ENCODE results near the gene CRLF3.

CRLF3 gene, protein sequence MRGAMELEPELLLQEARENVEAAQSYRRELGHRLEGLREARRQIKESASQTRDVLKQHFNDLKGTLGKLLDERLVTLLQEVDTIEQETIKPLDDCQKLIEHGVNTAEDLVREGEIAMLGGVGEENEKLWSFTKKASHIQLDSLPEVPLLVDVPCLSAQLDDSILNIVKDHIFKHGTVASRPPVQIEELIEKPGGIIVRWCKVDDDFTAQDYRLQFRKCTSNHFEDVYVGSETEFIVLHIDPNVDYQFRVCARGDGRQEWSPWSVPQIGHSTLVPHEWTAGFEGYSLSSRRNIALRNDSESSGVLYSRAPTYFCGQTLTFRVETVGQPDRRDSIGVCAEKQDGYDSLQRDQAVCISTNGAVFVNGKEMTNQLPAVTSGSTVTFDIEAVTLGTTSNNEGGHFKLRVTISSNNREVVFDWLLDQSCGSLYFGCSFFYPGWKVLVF

GRCh38 chr17:30824356-30825145, at the start of gene CRLF3:
TSS of gene CRLF3 (minus strand) at chr17:30824692. CDS start at chr17:30824651, 41 bp downstream.
- TF ChIP-seq CTCF (conservative IDR thresholded peaks at IDR 0.05) (peak; percentile 93), ZFX (IDR thresholded peaks at IDR 0.05) (peak; percentile 74)
- peak within 1 kb of the TSS; percentile 79 for H3K27ac ChIP-seq

- H3K27ac ChIP-seq: no peak overlapping the region
- TF ChIP-seq ZFX (IDR thresholded peaks at IDR 0.05): no peak
- TF ChIP-seq CTCF (conservative IDR thresholded peaks at IDR 0.05): no peak
Observed at GRCh38 chr17:30869005-30869404, 44.5 kb upstream of the CRLF3 start.

DNA sequence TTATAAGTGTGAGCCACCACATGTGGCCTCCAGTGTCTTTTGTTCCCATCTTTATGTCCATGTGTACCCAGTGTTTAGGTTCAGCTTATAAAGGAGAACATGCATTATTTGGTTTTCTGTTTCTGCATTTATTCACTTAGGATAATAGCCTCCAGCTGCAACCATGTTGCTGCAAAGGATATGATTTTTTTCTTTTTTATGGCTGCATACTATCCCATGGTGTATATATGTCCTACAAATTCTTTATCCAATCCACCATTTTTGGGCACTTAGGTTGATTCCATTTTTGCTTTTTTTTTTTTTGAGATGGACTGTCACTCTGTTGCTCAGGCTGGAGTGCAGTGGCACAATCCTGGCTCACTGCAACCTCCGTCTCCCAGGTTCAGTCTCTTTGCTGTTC, 40.1 kb upstream of the CRLF3 start:
- H3K27ac ChIP-seq: no peak overlapping the region
- TF ChIP-seq CTCF (conservative IDR thresholded peaks at IDR 0.05) (no peak), ZFX (IDR thresholded peaks at IDR 0.05) (no peak)

DNA sequence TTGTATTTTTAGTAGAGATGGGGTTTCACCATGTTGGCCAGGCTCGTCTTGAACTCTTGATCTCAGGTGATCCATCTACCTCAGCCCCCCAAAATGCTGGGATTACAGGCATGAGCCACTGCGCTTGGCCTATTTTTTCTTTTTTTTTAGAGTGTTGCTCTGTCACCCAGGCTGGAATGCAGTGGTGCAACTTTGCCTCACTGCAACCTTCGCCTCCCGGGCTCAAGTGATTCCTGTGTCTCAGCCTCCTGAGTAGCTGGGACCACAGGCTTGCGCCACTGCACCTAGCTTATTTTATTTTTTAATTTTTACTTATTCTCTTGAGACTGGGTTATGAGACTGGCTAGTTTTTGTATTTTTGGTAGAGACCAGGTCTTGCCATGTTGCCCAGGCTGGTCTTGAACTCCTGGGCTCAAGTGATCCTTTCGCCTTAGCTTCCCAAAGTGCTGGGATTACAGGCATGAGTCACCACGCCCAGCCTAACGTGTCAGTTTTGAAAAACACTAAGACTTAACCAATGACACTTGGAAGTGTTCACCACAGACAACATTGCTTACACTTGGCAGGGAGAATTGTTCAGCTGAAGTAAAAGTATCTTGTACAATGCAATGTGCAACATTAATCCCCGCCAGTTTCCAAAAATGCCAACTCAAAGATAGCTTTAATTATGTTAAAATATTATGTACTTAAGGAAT, 34.2 kb upstream of the CRLF3 start:
- TF ChIP-seq CTCF (conservative IDR thresholded peaks at IDR 0.05) (no peak), ZFX (IDR thresholded peaks at IDR 0.05) (no peak)

DNA sequence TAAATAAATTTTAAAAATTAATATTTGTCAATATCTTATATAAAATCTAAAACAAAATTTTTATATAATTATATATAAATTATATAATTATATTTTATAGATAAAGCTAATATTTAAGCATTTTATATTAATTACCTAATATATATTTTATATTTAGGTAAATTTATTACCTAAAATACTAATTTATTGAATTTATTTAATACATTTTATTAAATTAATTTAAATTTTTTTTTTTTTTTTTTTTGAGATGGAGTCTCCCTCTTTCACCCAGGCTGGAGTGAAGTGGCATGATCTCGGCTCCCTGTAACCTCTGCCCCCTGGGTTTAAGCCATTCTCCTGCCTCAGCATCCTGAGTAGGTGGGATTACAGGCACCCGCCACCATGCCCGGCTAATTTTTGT, 29.7 kb upstream of the CRLF3 start:
- H3K27ac ChIP-seq: no peak overlapping the region
- TF ChIP-seq ZFX (IDR thresholded peaks at IDR 0.05) (no peak), CTCF (conservative IDR thresholded peaks at IDR 0.05) (no peak)

More for the DNA sequence above, 34.2 kb upstream of the CRLF3 start:
- H3K27ac ChIP-seq: no peak overlapping the region

- TF ChIP-seq CTCF (conservative IDR thresholded peaks at IDR 0.05) (no peak), ZFX (IDR thresholded peaks at IDR 0.05) (no peak)
- H3K27ac ChIP-seq: no peak overlapping the region
Observed at GRCh38 chr17:30848021-30848420, 23.5 kb upstream of the CRLF3 start.
